Heart left ventricle (tissue), 16 donors: ENCODE data around the gene ZMAT1. TPM values are rescaled to one million over a fixed set of nuclear protein-coding genes. Genes with fewer than 3 reads are reported as not detected.

Experiments
- ATAC-seq, 4 donors: fragments of 200-7000 bp; cut with Tn5 transposase; one replicate each; pipeline ENCODE4 v1.9.1; 2020 to 2022; ENCODE audit warnings: moderate library complexity in 4 of 4, mild to moderate bottlenecking in 3 of 4, moderate number of reproducible peaks in 1 of 4
- DNase-seq, 5 donors: peaks; one replicate each; pipeline ENCODE4 v3.0.0-alpha.2; 2020
- H3K27ac ChIP-seq, 12 donors: fragments of 200-600 bp; sonication (generic) in 4 of 12; one replicate each; pipeline versions ENCODE4 v1.5.0 to v1.8.0; 2016 to 2022; ENCODE audit warnings: mild to moderate bottlenecking in 2 of 12
- H3K27me3 ChIP-seq, 9 donors: fragments of 200-600 bp; sonication (generic) in 2 of 9; one replicate each; pipeline versions ENCODE4 v1.5.1 to v1.8.0; 2016 to 2022; ENCODE audit warnings: mild to moderate bottlenecking in 3 of 9
- H3K36me3 ChIP-seq, 9 donors: fragments of 200-600 bp; sonication (generic) in 2 of 9; one replicate each; pipeline versions ENCODE4 v1.5.0 to v1.8.0; 2018 to 2022; ENCODE audit warnings: mild to moderate bottlenecking in 2 of 9
- H3K4me1 ChIP-seq, 12 donors: fragments of 200-600 bp; sonication (generic) in 4 of 12; one replicate each; pipeline versions ENCODE4 v1.5.0 to v1.8.0; 2016 to 2022; ENCODE audit warnings: mild to moderate bottlenecking in 3 of 12
- H3K4me3 ChIP-seq, 12 donors: fragments of 200-600 bp; sonication (generic) in 4 of 12; one replicate each; pipeline versions ENCODE4 v1.5.0 to v1.8.0; 2017 to 2022; ENCODE audit warnings: mild to moderate bottlenecking in 9 of 12, moderate library complexity in 4 of 12
- H3K9me3 ChIP-seq, 12 donors: fragments of 200-600 bp; sonication (generic) in 4 of 12; one replicate each; pipeline versions ENCODE4 v1.5.0 to v1.8.0; 2016 to 2022; ENCODE audit warnings: mild to moderate bottlenecking in 1 of 12
- CTCF ChIP-seq, 12 donors: fragments of 200-600 bp; sonication (generic) in 4 of 12; IDR thresholded peaks; one replicate each; pipeline versions ENCODE4 v1.5.0 to v1.8.0; 2018 to 2022; ENCODE audit warnings: antibody characterized with exemption in 12 of 12, mild to moderate bottlenecking in 5 of 12
- POLR2A ChIP-seq, 2 donors: fragments of 450-650 bp; IDR thresholded peaks; one replicate each; pipeline ENCODE4 v1.6.1; 2017; ENCODE audit warnings: antibody characterized with exemption in 2 of 2, mild to moderate bottlenecking in 2 of 2, moderate library complexity in 2 of 2
- WGBS, 4 donors: extraction: QIAGEN DNeasy Blood & Tissue Kit in 2 of 4; methylation state at CpG; one replicate each; pipeline versions ENCODE4 v1.1.5 to v1.1.7; 2013 to 2018; 5-methylcytosine and 5-hydroxymethylcytosine counted together
- intact Hi-C, 10 donors: fragments of 100-400 bp; cut with DNase I; formaldehyde crosslinking; loops; one replicate each; pipeline versions ENCODE4 v1.11.1 to v1.14.2; 2022
- polyA plus RNA-seq, 2 donors: library from polyadenylated mRNA; stranded (reverse); fragments of 200-250 nt; gene quantifications; one replicate each; pipeline ENCODE4 v1.2.3, GENCODE V29; 2013
- total RNA-seq, 9 donors: library from RNA; depleted of rRNA in 2 of 9; stranded (reverse); fragments of >200 nt in 2 of 9; fragmentation: NEBNext Ultra II Directional in 3 of 9; extraction: Animal tissue kit (Norgen Biotek cat#: 25700) in 3 of 9; gene quantifications; one replicate each; pipeline versions ENCODE4 v1.1.0 to v1.2.4, GENCODE V29; 2016 to 2023
- donor health status: ischemic (EF 13 %, LVEDD 7.1; RV severe dilation, severe dysfunction).
- donor health status: healthy with polysubstance abuse.
- donor health status: DM: no; HTN: yes; CAD: no.
- donor health status: DM: no; HTN: no; CAD: no.
- donor health status: ischemic (EF 25% LVEDD 6.9; RV normal size, moderate dysfunction).
- donor health status: ischemic (EF 25% LVEDD 5.7; RV mildly dilated, moderate dysfunction).
- donor health status: healthy.
- donor health status: DM: yes; HTN: yes; CAD: no.
- donor health status: ischemic (EF 35%, LVEDD 5.7; RV mildly dilated, moderate dysfunction).
- donor health status: nonischemic (EF 11% LVEDD 7.7; RV severe dilation, severe dysfunction).
- donor health status: DM: yes; HTN: yes; CAD: no.
- donor health status: PGD.
- donor health status: ischemic (EF 29% LVEDD 5.4; RV normal size, mild dysfunction).
- donor health status: nonischemic (EF 23%, LVEDD 6.1; RV moderate dilation, normal function).

ZMAT1 gene
- total and polyA plus RNA-seq, 11 donors: 1.0 to 7.3 (median 5.3) TPM

- H3K27me3 ChIP-seq: peaks cover 0 to 10% (median 0%) of the 10 kb centered on the region in 9 donors
- TF ChIP-seq POLR2A (IDR thresholded peaks at IDR 0.05) (no peak), CTCF (IDR thresholded peaks at IDR 0.05) (no peak)
- DNase-seq: no peak
- no peak overlapping the region for H3K4me3 ChIP-seq
- H3K9me3 ChIP-seq: no peaks in the 10 kb centered on the region
- WGBS, 4 donors: 16 to 41% (median 26%) methylated on average over 1 of the region's 1 CpG
- no peak overlapping the region for H3K27ac ChIP-seq
- H3K4me1 ChIP-seq: no peaks in the 10 kb centered on the region
- no peaks in the 10 kb centered on the region for H3K36me3 ChIP-seq
- intact Hi-C loops: no loop called here
- ATAC-seq: no peak
These were observed 26.3 kb upstream of the ZMAT1 start for GRCh38 chrX:101958139-101958538.

GRCh38 chrX:101957174-101957573, 25.3 kb upstream of the ZMAT1 start:
- Histone ChIP-seq H3K4me1 (no peaks in the 10 kb centered on the region), H3K4me3 (no peak overlapping the region), H3K27me3 (peaks cover 0 to 10% (median 0%) of the 10 kb centered on the region in 9 donors), H3K27ac (no peak overlapping the region), H3K9me3 (no peaks in the 10 kb centered on the region), H3K36me3 (no peaks in the 10 kb centered on the region)
- no peak for ATAC-seq
- WGBS, 4 donors: 76 to 90% (median 85%) methylated on average over 1 of the region's 1 CpG
- intact Hi-C loops: no loop called here
- TF ChIP-seq POLR2A (IDR thresholded peaks at IDR 0.05): no peak
- TF ChIP-seq CTCF (IDR thresholded peaks at IDR 0.05): no peak
- no peak for DNase-seq

GRCh38 chrX:101956556-101956955, 24.7 kb upstream of the ZMAT1 start:
- no peak overlapping the region for H3K4me3 ChIP-seq
- no peak overlapping the region for H3K27ac ChIP-seq
- TF ChIP-seq POLR2A (IDR thresholded peaks at IDR 0.05): no peak
- H3K4me1 ChIP-seq: no peaks in the 10 kb centered on the region
- 36 to 47% (median 43%) methylated on average over 2 of the region's 2 CpGs for WGBS, 4 donors
- ATAC-seq: no peak
- intact Hi-C loops: no loop called here
- no peaks in the 10 kb centered on the region for H3K36me3 ChIP-seq
- peaks cover 0 to 10% (median 0%) of the 10 kb centered on the region in 9 donors for H3K27me3 ChIP-seq
- H3K9me3 ChIP-seq: no peaks in the 10 kb centered on the region
- DNase-seq: no peak

GRCh38 chrX:101950581-101950980, 18.8 kb upstream of the ZMAT1 start:
- TF ChIP-seq CTCF (IDR thresholded peaks at IDR 0.05): no peak
- TF ChIP-seq POLR2A (IDR thresholded peaks at IDR 0.05): no peak
- no peaks in the 10 kb centered on the region for H3K4me1 ChIP-seq
- WGBS, 4 donors: 68 to 80% (median 75%) methylated on average over 5 to 6 of the region's 6 CpGs
- no peak overlapping the region for H3K4me3 ChIP-seq
- H3K27me3 ChIP-seq: peaks cover 0 to 25% (median 0%) of the 10 kb centered on the region in 9 donors
- H3K9me3 ChIP-seq: no peaks in the 10 kb centered on the region
- intact Hi-C loops: no loop called here
- H3K27ac ChIP-seq: no peak overlapping the region
- DNase-seq (no peak), ATAC-seq (no peak)
- no peaks in the 10 kb centered on the region for H3K36me3 ChIP-seq

GRCh38 chrX:101932249-101932570, 383 bp upstream of the ZMAT1 start:
- DNase-seq: no peak
- Histone ChIP-seq H3K27me3 (peaks cover 0 to 10% (median 0%) of the 10 kb centered on the region in 9 donors), H3K4me1 (peaks cover 0 to 11% (median 0%) of the 10 kb centered on the region in 12 donors), H3K36me3 (no peaks in the 10 kb centered on the region), H3K9me3 (no peaks in the 10 kb centered on the region), H3K4me3 (peak overlapping the region in 11 of 12 donors; percentile 64 to 95 (median 73)), H3K27ac (peak overlapping the region in 11 of 12 donors; percentile 83 to 99 (median 96))
- no peak for ATAC-seq
- whole genome bisulfite sequencing, 4 donors: 49 to 68% (median 58%) methylated on average over 8 of the region's 8 CpGs
- no peak for TF ChIP-seq POLR2A (IDR thresholded peaks at IDR 0.05)
- TF ChIP-seq CTCF (IDR thresholded peaks at IDR 0.05): no peak
- intact Hi-C loops: no loop called here
